Left ventricle myocardium inferior (tissue), 1 donor: ENCODE measurements around the gene TMEM63A. TPM values are rescaled to one million over a fixed set of nuclear protein-coding genes. Genes with fewer than 3 reads are reported as not detected.
A peak's percentile ranks its signal among the peaks of the same experiment; 100 is the strongest.

Experiments used
- DNase-seq: peaks from one replicate; pipeline ENCODE4 v3.0.0-alpha.2; 2020
- H3K27ac ChIP-seq: fragments of 200-600 bp; replicated peaks from 2 replicates; pipeline ENCODE4 v1.8.0; 2021
- H3K27me3 ChIP-seq: fragments of 200-600 bp; 2 replicates; pipeline ENCODE4 v1.8.0; 2021; ENCODE audit warnings: low read depth
- H3K36me3 ChIP-seq: fragments of 200-600 bp; 2 replicates; pipeline ENCODE4 v1.8.0; 2021
- H3K4me1 ChIP-seq: fragments of 200-600 bp; 2 replicates; pipeline ENCODE4 v1.8.0; 2021
- H3K4me3 ChIP-seq: fragments of 200-600 bp; 2 replicates; pipeline ENCODE4 v1.8.0; 2021; ENCODE audit warnings: mild to moderate bottlenecking, moderate library complexity
- H3K9me3 ChIP-seq: fragments of 200-600 bp; replicated peaks from 2 replicates; pipeline ENCODE4 v1.8.0; 2021
- intact Hi-C: fragments of 100-400 bp; cut with micrococcal nuclease; formaldehyde crosslinking; loops from one replicate; pipeline ENCODE4 v1.11.0; 2022
- total RNA-seq: library from RNA; stranded (reverse); fragmentation: NEBNext Ultra II Directional; extraction: Animal tissue kit (Norgen Biotek cat#: 25700); gene quantifications from one replicate; pipeline ENCODE4 v1.2.1, GENCODE V29; 2021
- TF ChIP-seq, protein P1 (sequence below): fragments of 200-600 bp; IDR thresholded peaks from 2 replicates; pipeline ENCODE4 v1.8.0; 2021; ENCODE audit warnings: antibody characterized with exemption, mild to moderate bottlenecking, borderline replicate concordance
- donor health status: DM: no; HTN: yes; CAD: no; lungs with severe emphysema.

Gene TMEM63A
- total RNA-seq, 1 donor from 2014 or later = 30.4 TPM

DNA sequence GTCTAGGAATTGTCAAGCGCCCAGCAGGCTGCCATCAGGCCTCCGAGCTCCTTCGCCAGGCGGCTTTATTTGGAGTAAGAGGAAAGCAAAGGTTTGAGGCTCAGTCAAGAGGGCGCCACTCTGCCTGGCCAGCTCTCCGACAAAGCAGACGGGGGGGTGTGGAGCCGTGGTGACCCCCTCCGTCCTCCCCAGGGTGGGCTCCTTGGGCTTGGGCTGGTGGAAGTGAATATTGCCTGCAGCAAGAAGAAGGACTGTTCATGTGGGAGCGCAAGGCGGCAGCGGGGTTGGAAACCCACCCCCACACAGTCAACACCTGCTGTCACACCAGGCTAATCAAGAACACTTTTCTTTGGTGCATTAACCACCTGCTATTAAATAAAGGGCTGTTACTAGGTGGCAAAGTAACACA lies 57.6 kb downstream of the TMEM63A start:
- no peak for DNase-seq
- Histone ChIP-seq H3K9me3 (no peaks in the 10 kb centered on the region), H3K36me3 (peaks cover 23% of the 10 kb centered on the region), H3K4me3 (no peak overlapping the region), H3K27ac (peak overlapping the region; percentile 66), H3K27me3 (no peaks in the 10 kb centered on the region), H3K4me1 (peaks cover 74% of the 10 kb centered on the region)
- intact Hi-C loops = no loop called here
- TF ChIP-seq, protein P1, sequence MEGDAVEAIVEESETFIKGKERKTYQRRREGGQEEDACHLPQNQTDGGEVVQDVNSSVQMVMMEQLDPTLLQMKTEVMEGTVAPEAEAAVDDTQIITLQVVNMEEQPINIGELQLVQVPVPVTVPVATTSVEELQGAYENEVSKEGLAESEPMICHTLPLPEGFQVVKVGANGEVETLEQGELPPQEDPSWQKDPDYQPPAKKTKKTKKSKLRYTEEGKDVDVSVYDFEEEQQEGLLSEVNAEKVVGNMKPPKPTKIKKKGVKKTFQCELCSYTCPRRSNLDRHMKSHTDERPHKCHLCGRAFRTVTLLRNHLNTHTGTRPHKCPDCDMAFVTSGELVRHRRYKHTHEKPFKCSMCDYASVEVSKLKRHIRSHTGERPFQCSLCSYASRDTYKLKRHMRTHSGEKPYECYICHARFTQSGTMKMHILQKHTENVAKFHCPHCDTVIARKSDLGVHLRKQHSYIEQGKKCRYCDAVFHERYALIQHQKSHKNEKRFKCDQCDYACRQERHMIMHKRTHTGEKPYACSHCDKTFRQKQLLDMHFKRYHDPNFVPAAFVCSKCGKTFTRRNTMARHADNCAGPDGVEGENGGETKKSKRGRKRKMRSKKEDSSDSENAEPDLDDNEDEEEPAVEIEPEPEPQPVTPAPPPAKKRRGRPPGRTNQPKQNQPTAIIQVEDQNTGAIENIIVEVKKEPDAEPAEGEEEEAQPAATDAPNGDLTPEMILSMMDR = no peak

GRCh38 chr1:225823811-225824261 lies 58.3 kb downstream of the TMEM63A start:
- H3K27ac ChIP-seq = peak overlapping the region; percentile 36
- intact Hi-C loops = no loop called here
- no peak for DNase-seq
- no peak overlapping the region for H3K4me3 ChIP-seq
- H3K9me3 ChIP-seq = no peaks in the 10 kb centered on the region
- H3K36me3 ChIP-seq = peaks cover 16% of the 10 kb centered on the region
- H3K27me3 ChIP-seq = no peaks in the 10 kb centered on the region
- H3K4me1 ChIP-seq = peaks cover 79% of the 10 kb centered on the region
- TF ChIP-seq, protein P1 = no peak

- Histone ChIP-seq H3K4me3 (no peak overlapping the region), H3K4me1 (peaks cover 87% of the 10 kb centered on the region), H3K9me3 (no peaks in the 10 kb centered on the region), H3K27ac (peak overlapping the region; percentile 39), H3K27me3 (no peaks in the 10 kb centered on the region), H3K36me3 (peaks cover 16% of the 10 kb centered on the region)
- TF ChIP-seq, protein P1 = no peak
- intact Hi-C loops = no loop called here
- DNase-seq = no peak
These were observed 59.4 kb downstream of the TMEM63A start for GRCh38 chr1:225822655-225823403.

GRCh38 chr1:225820522-225821120 lies 61.6 kb downstream of the TMEM63A start:
- H3K9me3 ChIP-seq = no peaks in the 10 kb centered on the region
- H3K27ac ChIP-seq = peak overlapping the region; percentile 73
- H3K4me3 ChIP-seq = no peak overlapping the region
- peaks cover 87% of the 10 kb centered on the region for H3K4me1 ChIP-seq
- DNase-seq = no peak
- H3K36me3 ChIP-seq = peaks cover 16% of the 10 kb centered on the region
- TF ChIP-seq, protein P1 = no peak
- intact Hi-C loops = no loop called here
- H3K27me3 ChIP-seq = no peaks in the 10 kb centered on the region

GRCh38 chr1:225819346-225820192 lies 62.6 kb downstream of the TMEM63A start:
- peaks cover 87% of the 10 kb centered on the region for H3K4me1 ChIP-seq
- H3K4me3 ChIP-seq = no peak overlapping the region
- TF ChIP-seq, protein P1 = no peak
- H3K36me3 ChIP-seq = peaks cover 16% of the 10 kb centered on the region
- DNase-seq = no peak
- H3K27ac ChIP-seq = peak overlapping the region; percentile 73
- intact Hi-C loops = no loop called here
- no peaks in the 10 kb centered on the region for H3K9me3 ChIP-seq
- no peaks in the 10 kb centered on the region for H3K27me3 ChIP-seq
